ENCODE measurements around the gene NOTCH2NLA. TPM values are rescaled to one million over a fixed set of nuclear protein-coding genes. Genes with fewer than 3 reads are reported as not detected.
"Not testable (repeated sequence)": the region's sequence is repeated elsewhere in the genome, so short reads cannot be mapped to it uniquely, and the experiment has no call there.

Gene NOTCH2NLA
- polyA plus RNA-seq, 6 donors from 2014 or later = 54.2 to 82.4 (median 63.3) TPM

DNA sequence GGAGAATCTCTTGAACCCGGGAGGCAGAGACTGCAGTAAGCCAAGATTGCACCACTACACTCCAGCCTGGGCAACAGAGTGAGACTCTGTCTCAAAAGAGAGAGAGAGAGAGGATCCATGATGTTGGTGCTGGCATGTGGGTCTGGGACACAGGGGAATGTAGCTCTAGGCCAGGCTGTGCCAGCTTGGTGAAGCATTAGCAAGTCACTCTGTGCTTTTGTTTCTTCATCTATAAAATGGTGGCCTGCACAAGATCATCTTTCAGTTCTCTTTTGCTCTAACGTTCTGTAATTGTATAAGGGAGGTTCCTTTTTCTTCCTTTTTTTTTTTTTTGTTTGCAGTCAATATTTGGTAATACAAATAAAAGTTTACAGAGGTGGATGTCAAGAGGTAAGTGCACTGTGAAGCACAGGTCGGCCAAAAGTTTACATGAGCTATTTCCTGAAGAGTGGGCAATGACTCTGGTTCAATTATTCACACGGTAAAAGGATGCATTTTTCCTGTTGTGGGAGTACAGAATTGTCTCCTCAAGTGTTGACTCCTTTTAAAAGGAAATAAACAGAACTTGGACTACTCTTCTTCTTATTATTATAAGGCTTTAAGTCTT is 24.5 kb upstream of the NOTCH2NLA start:
- not testable (repeated sequence) for ATAC-seq (ENCODE audit: low read depth in 2 of 2); H3K27me3 Mint-ChIP-seq; H3K4me1 Mint-ChIP-seq; DNase-seq; H3K36me3 Mint-ChIP-seq; H3K9me3 Mint-ChIP-seq
- Mint-ChIP-seq H3K4me3 (peak overlapping the region in 2 of 8 donors; percentile 45 to 56), H3K27ac (peak overlapping the region in 1 of 6 donors; percentile 39)

DNA sequence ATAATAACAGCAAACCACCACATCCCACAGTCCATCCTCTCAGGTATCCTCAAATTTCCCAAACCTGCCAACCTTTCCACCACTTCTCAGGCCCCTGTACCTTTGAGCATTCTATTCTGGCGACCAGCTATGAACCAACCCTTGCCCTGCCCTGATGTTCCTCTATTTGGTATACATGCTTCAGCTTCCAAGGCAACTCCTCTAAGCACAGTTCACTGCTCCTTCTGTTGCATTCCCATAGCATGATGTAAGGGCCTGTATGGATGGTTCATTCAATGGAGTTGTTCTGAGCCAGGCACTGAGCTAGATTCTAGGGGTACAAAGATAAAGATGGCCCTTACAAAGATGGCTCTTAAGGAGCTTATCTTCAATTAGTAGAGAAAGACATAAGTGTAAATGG is 22.7 kb upstream of the NOTCH2NLA start:
- DNase-seq; H3K4me3 Mint-ChIP-seq; H3K27ac Mint-ChIP-seq; H3K9me3 Mint-ChIP-seq; ATAC-seq (ENCODE audit: low read depth in 2 of 2); H3K27me3 Mint-ChIP-seq; H3K4me1 Mint-ChIP-seq; H3K36me3 Mint-ChIP-seq: not testable (repeated sequence)

DNA sequence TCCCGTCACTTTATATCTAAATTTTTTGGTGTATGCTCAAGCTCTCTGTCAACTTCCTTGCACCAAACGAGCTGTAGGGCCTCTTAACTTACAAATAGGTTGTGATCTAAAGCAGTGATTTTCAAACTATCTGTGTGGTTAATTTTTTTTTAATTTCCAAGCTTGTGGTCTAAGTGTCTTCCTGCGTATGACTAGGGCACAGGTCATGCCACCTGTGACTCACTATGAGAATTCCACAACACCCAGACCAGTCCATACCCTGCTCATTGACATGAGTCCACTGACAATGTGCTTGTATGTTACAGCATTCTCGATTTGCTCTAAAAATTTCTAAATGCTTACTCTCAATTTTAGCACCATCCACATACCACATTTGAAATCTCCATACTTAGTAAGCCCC is 19.8 kb upstream of the NOTCH2NLA start:
- not testable (repeated sequence) for H3K9me3 Mint-ChIP-seq, H3K27me3 Mint-ChIP-seq, H3K4me3 Mint-ChIP-seq, H3K4me1 Mint-ChIP-seq, DNase-seq, H3K36me3 Mint-ChIP-seq, H3K27ac Mint-ChIP-seq
- peak in 1 of 2 donors; percentile 42 for ATAC-seq (ENCODE audit: low read depth in 2 of 2)

DNA sequence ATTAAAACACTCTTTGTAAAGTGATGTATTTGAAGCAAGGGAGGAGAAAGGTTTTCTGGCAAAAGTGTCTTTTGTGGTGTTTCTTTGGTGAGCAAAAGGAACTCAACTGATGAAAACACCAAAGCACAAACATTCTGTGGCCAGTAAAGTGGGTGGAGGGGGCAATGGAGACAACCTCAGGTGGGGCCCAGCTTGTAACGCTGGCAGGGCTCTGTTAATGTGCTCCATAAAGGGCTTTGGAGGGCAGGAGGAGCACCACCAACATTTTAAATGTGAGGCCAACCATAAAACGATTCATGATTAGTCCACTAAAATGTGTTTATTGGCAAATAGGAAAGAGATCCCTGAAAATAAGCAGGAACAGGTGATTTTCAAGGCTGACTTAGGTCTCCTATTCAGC is 7.8 kb upstream of the NOTCH2NLA start:
- H3K27ac Mint-ChIP-seq; H3K4me1 Mint-ChIP-seq; DNase-seq; ATAC-seq (ENCODE audit: low read depth in 2 of 2); H3K36me3 Mint-ChIP-seq; H3K27me3 Mint-ChIP-seq; H3K9me3 Mint-ChIP-seq; H3K4me3 Mint-ChIP-seq: not testable (repeated sequence)

DNA sequence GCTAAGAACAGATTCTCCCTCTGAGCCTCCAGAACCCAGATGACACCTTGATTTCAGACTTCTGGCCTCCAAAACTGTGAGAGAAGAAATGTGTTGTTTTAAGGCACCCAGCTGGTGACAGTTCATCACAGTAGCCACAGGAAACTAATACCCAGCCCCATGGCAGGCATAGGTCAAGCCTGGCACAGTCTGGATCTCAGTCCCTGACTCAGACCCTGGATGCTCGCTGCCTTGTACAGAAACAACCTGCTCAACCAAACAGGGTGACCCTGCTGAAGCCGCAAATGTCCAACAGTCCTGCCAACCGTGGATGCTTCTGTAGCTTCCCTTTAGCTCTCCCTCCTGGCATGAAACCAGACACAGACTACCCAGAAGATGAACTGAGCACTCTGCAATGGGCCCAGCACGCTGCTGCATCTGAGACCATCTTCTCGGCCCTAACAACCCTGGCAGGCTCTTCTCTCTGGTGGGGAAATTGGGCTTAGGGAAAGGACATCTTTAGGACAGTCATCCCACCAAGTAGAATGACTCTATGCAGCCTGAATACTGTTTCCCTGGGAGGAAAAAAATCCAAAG is 7.3 kb upstream of the NOTCH2NLA start:
- H3K9me3 Mint-ChIP-seq; H3K27ac Mint-ChIP-seq; DNase-seq; ATAC-seq (ENCODE audit: low read depth in 2 of 2); H3K4me3 Mint-ChIP-seq; H3K36me3 Mint-ChIP-seq; H3K4me1 Mint-ChIP-seq; H3K27me3 Mint-ChIP-seq: not testable (repeated sequence)

DNA sequence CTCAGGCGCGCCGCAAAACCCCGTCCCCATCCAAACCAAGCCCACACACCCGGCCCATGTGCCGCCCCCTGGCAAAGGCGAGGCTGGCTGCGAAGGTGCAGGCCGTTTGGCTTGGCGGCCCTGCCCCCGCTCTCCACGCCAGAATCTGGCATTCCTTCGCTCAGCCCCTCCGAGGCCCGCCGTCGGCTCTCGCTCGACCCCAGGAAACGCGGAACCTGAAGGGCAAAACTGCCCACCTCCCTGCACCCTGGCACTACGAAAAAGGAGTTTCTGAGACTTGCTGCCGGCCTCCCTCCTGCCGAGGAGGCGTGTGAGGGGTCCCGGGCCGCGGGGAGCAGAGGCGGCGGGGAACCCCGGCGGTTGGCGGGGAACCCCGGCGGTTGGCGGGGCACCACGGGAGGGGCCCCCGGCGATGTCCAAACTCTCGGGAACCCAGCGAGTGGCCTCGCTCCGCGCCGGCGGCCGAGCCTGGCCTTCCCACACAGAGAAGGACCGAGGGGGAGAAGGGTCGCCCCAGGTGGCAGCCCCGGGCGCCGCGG is 608 bp downstream of the NOTCH2NLA start:
- H3K4me1 Mint-ChIP-seq, H3K36me3 Mint-ChIP-seq, H3K27me3 Mint-ChIP-seq, H3K9me3 Mint-ChIP-seq: not testable (repeated sequence)
- DNase-seq (peak; percentile 20), ATAC-seq (ENCODE audit: low read depth in 2 of 2) (peak; percentile 72 to 87)
- Mint-ChIP-seq H3K4me3 (peak overlapping the region; percentile 53 to 83 (median 76)), H3K27ac (peak overlapping the region in 1 of 6 donors; percentile 69)

DNA sequence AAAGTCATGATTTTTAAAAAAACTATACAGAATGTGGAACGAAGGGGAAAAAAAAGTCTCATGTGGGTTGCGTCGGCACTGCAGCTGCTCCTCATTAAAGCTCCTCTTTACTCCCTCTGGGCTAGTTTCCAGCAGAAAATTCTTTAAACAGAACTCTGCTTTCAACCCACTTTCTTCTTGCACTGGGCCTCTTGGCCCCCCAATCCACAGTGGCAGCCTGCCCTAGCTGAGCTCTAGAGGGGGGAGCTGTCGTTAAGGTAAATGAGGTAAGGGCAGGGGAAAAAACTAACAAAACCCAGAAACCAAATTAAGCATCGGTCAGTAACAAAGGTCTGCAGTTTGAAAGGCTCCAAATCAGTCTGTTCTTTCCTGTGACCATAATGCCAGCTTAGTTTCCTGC is 54.3 kb downstream of the NOTCH2NLA start:
- ATAC-seq (ENCODE audit: low read depth in 2 of 2) = not testable (repeated sequence)

DNA sequence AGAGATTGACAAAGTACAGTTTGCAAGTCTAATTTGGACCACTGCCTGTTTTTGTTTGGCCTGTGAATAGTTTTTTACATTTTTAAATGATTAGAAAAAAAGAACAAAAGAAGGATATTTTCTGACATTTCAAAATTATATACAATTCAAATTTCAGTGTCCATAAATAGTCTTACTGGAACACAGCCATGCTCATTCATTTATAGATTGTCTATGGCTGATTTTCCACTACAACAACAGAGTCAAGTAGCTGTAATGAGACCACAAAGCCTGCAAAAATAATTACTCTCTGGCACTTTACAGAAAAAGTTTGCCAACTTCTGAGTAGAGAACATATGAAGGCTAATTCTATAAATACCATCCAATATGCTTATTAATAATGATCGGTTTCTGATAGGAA is 61.1 kb downstream of the NOTCH2NLA start:
- not testable (repeated sequence) for H3K4me1 Mint-ChIP-seq; H3K36me3 Mint-ChIP-seq; H3K4me3 Mint-ChIP-seq; H3K9me3 Mint-ChIP-seq; DNase-seq; H3K27ac Mint-ChIP-seq; ATAC-seq (ENCODE audit: low read depth in 2 of 2); H3K27me3 Mint-ChIP-seq

More for the DNA sequence above, 54.3 kb downstream of the NOTCH2NLA start:
- H3K27me3 Mint-ChIP-seq, DNase-seq, H3K4me1 Mint-ChIP-seq, H3K36me3 Mint-ChIP-seq, H3K27ac Mint-ChIP-seq, H3K9me3 Mint-ChIP-seq, H3K4me3 Mint-ChIP-seq: not testable (repeated sequence)

DNA sequence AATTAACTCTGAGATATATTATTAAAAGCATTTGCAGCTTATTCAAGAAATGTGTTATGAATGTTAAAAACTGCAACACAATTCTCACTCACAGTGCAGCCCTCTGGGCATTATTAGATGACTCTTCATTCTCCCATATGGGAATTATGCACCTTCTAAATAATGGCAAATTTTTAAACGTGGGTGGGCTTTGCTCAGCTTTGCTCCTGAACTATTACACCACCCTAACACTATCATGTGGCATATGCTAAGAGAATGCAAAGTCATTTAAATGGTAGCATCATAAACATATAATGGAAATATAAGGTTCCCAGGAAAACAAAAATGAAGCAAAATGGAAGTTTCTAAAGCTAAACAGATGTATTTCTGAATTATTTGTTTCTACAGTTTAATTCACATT is 61.5 kb downstream of the NOTCH2NLA start:
- H3K36me3 Mint-ChIP-seq, H3K4me3 Mint-ChIP-seq: not testable (repeated sequence)

DNA sequence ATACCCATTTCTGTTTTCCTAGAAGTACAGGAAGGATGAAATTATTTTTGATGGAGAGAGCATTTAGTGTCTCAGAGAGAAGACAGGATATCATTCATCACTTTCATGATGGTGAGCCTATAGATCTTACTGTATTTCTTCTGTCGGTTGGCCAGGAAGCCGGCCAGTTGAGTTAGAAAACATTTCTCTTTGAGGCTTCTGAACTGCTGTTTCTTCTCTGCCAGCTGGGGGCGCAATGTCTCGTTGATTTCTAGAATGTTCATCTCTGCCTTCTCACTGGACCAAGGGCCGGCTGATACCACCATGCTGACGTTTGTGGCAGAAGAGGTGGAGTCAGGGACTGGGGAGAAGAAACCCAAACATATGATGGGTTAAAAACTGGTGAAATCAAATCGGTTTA is 84.4 kb downstream of the NOTCH2NLA start, which contains the start of gene NBPF10:
NBPF10 (minus strand) TSS at position 340 of the 400 bp plus-strand sequence; CDS start at position 305, 35 bp downstream.
- not testable (repeated sequence) for DNase-seq; H3K9me3 Mint-ChIP-seq; H3K27ac Mint-ChIP-seq; H3K4me3 Mint-ChIP-seq; H3K27me3 Mint-ChIP-seq; ATAC-seq (ENCODE audit: low read depth in 2 of 2); H3K4me1 Mint-ChIP-seq; H3K36me3 Mint-ChIP-seq

More for the DNA sequence above, 61.5 kb downstream of the NOTCH2NLA start:
- not testable (repeated sequence) for ATAC-seq (ENCODE audit: low read depth in 2 of 2); H3K4me1 Mint-ChIP-seq; DNase-seq; H3K27me3 Mint-ChIP-seq; H3K9me3 Mint-ChIP-seq; H3K27ac Mint-ChIP-seq

Other genes starting within 250 kb of the NOTCH2NLA start
- 1,000 to 10,000 TPM; 2,524 to 6,933 (median 5,735) TPM for gene TXNIP, start 232.4 kb downstream of the NOTCH2NLA start, polyA plus RNA-seq (ENCODE audit: low read depth in 6 of 6)
- not detected for gene HJV, start 207.3 kb downstream of the NOTCH2NLA start, polyA plus RNA-seq (ENCODE audit: low read depth in 6 of 6)
- gene NBPF10, start 84.2 kb downstream of the NOTCH2NLA start, polyA plus RNA-seq (ENCODE audit: low read depth in 6 of 6) = under 1 TPM; 0.20 to 0.62 (median 0.23) TPM

All from naive B cell (primary cell).